ENCODE results near the gene HS3ST4. TPM values are rescaled to one million over a fixed set of nuclear protein-coding genes. Genes with fewer than 3 reads are reported as not detected.

The HS3ST4 gene
- total and polyA plus RNA-seq, 8 donors = 0.58 to 1.7 (median 0.81) TPM; not detected in 3

DNA sequence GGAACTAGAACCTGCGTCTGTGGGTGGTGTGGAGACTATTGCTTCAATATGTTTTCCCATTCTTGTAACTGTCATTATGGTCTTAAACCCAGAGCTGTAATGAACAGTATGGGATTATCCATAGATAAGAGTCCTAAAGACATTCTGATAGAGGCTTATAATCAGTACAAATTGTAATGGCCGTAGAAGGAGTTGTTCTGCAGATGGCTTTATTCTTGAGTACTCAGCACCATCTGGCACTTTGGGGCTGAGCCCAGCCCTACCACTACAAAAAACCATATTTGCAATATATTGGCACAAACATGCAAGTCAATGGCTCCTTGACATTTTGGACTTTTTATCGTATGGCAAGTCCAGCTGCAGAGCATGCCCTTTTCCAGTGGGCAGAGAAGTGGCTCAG lies 150.0 kb downstream of the HS3ST4 start:
- WGBS, 5 donors = 52 to 71% (median 61%) methylated on average over 3 of the region's 3 CpGs
- H3K27me3 ChIP-seq = peaks cover 0 to 4% (median 0%) of the 10 kb centered on the region in 3 donors
- intact Hi-C loops (cut with DNase I; ENCODE audit: low total_unique reads) = no loop called here
- no peak overlapping the region for H3K4me3 ChIP-seq
- no peak overlapping the region for H3K27ac ChIP-seq
- H3K9me3 ChIP-seq = no peaks in the 10 kb centered on the region
- TF ChIP-seq POLR2A (IDR thresholded peaks at IDR 0.05) (no peak), EP300 (IDR thresholded peaks at IDR 0.05) (no peak), POLR2AphosphoS5 (IDR thresholded peaks at IDR 0.05) (no peak)
- TF ChIP-seq, protein P1, sequence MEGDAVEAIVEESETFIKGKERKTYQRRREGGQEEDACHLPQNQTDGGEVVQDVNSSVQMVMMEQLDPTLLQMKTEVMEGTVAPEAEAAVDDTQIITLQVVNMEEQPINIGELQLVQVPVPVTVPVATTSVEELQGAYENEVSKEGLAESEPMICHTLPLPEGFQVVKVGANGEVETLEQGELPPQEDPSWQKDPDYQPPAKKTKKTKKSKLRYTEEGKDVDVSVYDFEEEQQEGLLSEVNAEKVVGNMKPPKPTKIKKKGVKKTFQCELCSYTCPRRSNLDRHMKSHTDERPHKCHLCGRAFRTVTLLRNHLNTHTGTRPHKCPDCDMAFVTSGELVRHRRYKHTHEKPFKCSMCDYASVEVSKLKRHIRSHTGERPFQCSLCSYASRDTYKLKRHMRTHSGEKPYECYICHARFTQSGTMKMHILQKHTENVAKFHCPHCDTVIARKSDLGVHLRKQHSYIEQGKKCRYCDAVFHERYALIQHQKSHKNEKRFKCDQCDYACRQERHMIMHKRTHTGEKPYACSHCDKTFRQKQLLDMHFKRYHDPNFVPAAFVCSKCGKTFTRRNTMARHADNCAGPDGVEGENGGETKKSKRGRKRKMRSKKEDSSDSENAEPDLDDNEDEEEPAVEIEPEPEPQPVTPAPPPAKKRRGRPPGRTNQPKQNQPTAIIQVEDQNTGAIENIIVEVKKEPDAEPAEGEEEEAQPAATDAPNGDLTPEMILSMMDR (IDR thresholded peaks at IDR 0.05) = no peak
- DNase-seq = no peak
- H3K36me3 ChIP-seq = no peaks in the 10 kb centered on the region
- peaks cover 0 to 11% (median 7%) of the 10 kb centered on the region in 4 donors for H3K4me1 ChIP-seq

DNA sequence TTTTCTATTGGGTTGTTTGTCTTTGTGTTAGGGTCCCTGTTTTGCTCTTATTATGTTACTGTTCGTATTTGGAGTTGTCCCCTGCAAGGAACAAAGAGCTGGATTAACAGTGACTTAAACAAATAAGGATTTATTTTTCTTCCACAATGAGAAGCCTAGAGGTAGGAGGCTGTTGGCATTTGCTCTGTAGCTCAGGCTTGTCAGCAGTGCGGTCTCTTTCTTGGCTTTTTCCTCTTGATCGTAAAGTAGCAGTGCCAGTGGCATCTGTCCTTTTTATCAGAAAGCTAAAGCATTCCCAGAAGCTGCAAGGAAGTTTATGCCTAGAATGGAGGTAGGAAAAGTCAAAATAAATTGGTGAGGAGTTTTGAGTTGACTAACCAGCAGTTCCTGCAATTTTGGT lies 154.1 kb downstream of the HS3ST4 start:
- H3K9me3 ChIP-seq = no peaks in the 10 kb centered on the region
- no peaks in the 10 kb centered on the region for H3K36me3 ChIP-seq
- intact Hi-C loops (cut with DNase I; ENCODE audit: low total_unique reads) = no loop called here
- 25 to 39% (median 34%) methylated on average over 3 of the region's 3 CpGs for WGBS, 5 donors
- DNase-seq = no peak
- no peak overlapping the region for H3K4me3 ChIP-seq
- no peaks in the 10 kb centered on the region for H3K4me1 ChIP-seq
- TF ChIP-seq EP300 (IDR thresholded peaks at IDR 0.05) = no peak
- TF ChIP-seq, protein P1 (IDR thresholded peaks at IDR 0.05) = no peak
- TF ChIP-seq POLR2A (IDR thresholded peaks at IDR 0.05) = no peak
- H3K27ac ChIP-seq = no peak overlapping the region
- H3K27me3 ChIP-seq = no peaks in the 10 kb centered on the region

DNA sequence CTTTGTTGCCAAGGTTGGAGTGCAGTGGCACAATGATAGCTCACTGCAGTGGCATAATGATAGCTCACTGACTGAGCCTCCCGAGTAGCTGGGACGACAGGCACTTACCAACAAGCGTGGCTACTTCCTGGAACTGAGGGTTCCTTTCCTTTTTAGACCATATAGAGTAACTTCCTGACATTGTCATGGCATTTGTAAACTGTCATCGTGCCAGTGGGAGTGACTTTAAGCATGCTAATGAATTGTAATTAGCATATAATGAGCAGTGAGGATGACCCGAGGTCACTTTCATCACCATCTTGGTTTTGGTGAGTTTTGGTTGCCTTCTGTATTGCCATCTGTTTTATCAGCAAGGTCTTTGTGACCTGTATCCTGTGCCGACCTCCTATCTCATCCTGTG lies 162.4 kb downstream of the HS3ST4 start:
- TF ChIP-seq POLR2A (IDR thresholded peaks at IDR 0.05) (no peak), POLR2AphosphoS5 (IDR thresholded peaks at IDR 0.05) (no peak), EP300 (IDR thresholded peaks at IDR 0.05) (no peak)
- TF ChIP-seq, protein P1 (IDR thresholded peaks at IDR 0.05) = no peak
- no peaks in the 10 kb centered on the region for H3K36me3 ChIP-seq
- intact Hi-C loops (cut with DNase I; ENCODE audit: low total_unique reads) = no loop called here
- no peak overlapping the region for H3K4me3 ChIP-seq
- H3K4me1 ChIP-seq = no peaks in the 10 kb centered on the region
- no peak for DNase-seq
- H3K9me3 ChIP-seq = no peaks in the 10 kb centered on the region
- no peaks in the 10 kb centered on the region for H3K27me3 ChIP-seq
- no peak overlapping the region for H3K27ac ChIP-seq
- WGBS, 5 donors = 24 to 48% (median 38%) methylated on average over 6 of the region's 6 CpGs

DNA sequence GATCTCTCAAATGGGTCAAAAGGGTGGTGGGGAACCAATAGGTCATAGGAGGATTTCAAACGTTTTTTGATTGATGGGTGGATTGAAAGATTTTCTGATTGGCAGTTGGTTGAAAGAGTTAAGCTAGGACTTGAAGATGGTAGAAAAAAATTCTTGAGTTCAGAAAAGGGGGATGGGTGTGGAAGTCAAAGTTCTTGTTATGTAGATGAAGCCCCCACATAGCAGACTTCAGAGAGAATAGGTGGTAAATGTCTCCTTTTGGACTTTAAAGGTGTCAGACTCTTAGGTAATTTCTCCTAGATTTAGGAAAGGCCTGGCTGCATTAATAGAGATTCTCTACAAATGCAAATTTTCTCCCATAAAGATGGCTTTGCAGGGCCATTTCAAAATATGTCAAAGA lies 163.3 kb downstream of the HS3ST4 start:
- no peak overlapping the region for H3K27ac ChIP-seq
- no peak for DNase-seq
- H3K4me3 ChIP-seq = no peak overlapping the region
- H3K27me3 ChIP-seq = no peaks in the 10 kb centered on the region
- H3K4me1 ChIP-seq = no peaks in the 10 kb centered on the region
- H3K9me3 ChIP-seq = peaks cover 0 to 4% (median 0%) of the 10 kb centered on the region in 4 donors
- WGBS, 5 donors = 7 to 31% (median 16%) methylated on average over 1 of the region's 1 CpG
- no peaks in the 10 kb centered on the region for H3K36me3 ChIP-seq
- TF ChIP-seq POLR2AphosphoS5 (IDR thresholded peaks at IDR 0.05) (no peak), EP300 (IDR thresholded peaks at IDR 0.05) (no peak), POLR2A (IDR thresholded peaks at IDR 0.05) (no peak)
- TF ChIP-seq, protein P1 (IDR thresholded peaks at IDR 0.05) = no peak
- intact Hi-C loops (cut with DNase I; ENCODE audit: low total_unique reads) = no loop called here

Measured in stomach (tissue), 9 donors.